K562 (cell line): ENCODE data around the gene CSNK1D.

Experiments used
- E2F1 ChIP-seq: sonication (generic); formaldehyde crosslinking; IDR thresholded peaks from 2 replicates; pipeline ENCODE4 v1.8.1; 2023; ENCODE audit warnings: mild to moderate bottlenecking, missing genetic modification reagents, moderate library complexity
- HDAC8 ChIP-seq: fragments of 450-650 bp; IDR thresholded peaks from 2 replicates; pipeline ENCODE4 v1.6.1; 2016; ENCODE audit warnings: mild to moderate bottlenecking, missing genetic modification characterization, moderate library complexity, missing compliant biosample characterization

GRCh38 chr17:82280537-82280936 is 7.0 kb upstream of the CSNK1D start:
- TF ChIP-seq HDAC8 (tag) = no peak
- TF ChIP-seq E2F1 = no peak
